GM12878 (cell line): Measurements from ENCODE around the gene LRRK1.

Experiments used
- PAX8 ChIP-seq: fragments of 450-650 bp; IDR thresholded peaks from 2 replicates; pipeline ENCODE4 v1.6.1; 2017; ENCODE audit warnings: mild to moderate bottlenecking, moderate library complexity
- POLR2AphosphoS5 ChIP-seq: IDR thresholded peaks from 2 replicates; pipeline ENCODE4 v1.6.1; 2011; ENCODE audit warnings: mild to moderate bottlenecking, low read length, inconsistent platforms
- SMC3 ChIP-seq: IDR thresholded peaks from 2 replicates; pipeline ENCODE4 v1.6.1; 2011; ENCODE audit warnings: low read length, improper control_type of control experiment, borderline replicate concordance
- TF ChIP-seq, protein P1 (sequence below), 3 experiments: IDR thresholded peaks in 2 of 3; conservative IDR thresholded peaks in 1 of 3; 2 replicates each; pipeline ENCODE4 v1.5.1; 2011; ENCODE audit warnings: low read depth in 3 of 3, low read length in 3 of 3, mild to moderate bottlenecking in 3 of 3, control low read depth in 2 of 3, moderate library complexity in 2 of 3, inconsistent platforms in 1 of 3, mixed read lengths in 1 of 3; ENCODE audit not compliant: control insufficient read depth in 2 of 3, insufficient read depth in 1 of 3; ENCODE audit errors: extremely low read depth in 1 of 3

- TF ChIP-seq PAX8 (no peak), POLR2AphosphoS5 (no peak), SMC3 (no peak)
- TF ChIP-seq, protein P1, sequence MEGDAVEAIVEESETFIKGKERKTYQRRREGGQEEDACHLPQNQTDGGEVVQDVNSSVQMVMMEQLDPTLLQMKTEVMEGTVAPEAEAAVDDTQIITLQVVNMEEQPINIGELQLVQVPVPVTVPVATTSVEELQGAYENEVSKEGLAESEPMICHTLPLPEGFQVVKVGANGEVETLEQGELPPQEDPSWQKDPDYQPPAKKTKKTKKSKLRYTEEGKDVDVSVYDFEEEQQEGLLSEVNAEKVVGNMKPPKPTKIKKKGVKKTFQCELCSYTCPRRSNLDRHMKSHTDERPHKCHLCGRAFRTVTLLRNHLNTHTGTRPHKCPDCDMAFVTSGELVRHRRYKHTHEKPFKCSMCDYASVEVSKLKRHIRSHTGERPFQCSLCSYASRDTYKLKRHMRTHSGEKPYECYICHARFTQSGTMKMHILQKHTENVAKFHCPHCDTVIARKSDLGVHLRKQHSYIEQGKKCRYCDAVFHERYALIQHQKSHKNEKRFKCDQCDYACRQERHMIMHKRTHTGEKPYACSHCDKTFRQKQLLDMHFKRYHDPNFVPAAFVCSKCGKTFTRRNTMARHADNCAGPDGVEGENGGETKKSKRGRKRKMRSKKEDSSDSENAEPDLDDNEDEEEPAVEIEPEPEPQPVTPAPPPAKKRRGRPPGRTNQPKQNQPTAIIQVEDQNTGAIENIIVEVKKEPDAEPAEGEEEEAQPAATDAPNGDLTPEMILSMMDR (IDR thresholded peaks at IDR 0.05 in 2 of 3, conservative IDR thresholded peaks at IDR 0.05 in 1 of 3; ENCODE audit: control insufficient read depth in 2 of 3, extremely low read depth in 1 of 3, insufficient read depth in 1 of 3, low read depth in 3 of 3, low read length in 3 of 3), result no peak
These were observed 148.7 kb downstream of the LRRK1 start for GRCh38 chr15:101067660-101068522.
